Endothelial cell of umbilical vein (primary cell): ENCODE measurements around the gene PDAP1. TPM values are rescaled to one million over a fixed set of nuclear protein-coding genes. Genes with fewer than 3 reads are reported as not detected.

Experiments
- BruUV-seq: library from RNA; stranded (reverse); fragments of 400-500 nt; replicated peaks from 2 replicates; lab custom pipeline; 2021; lab: Mats Ljungman, UMichigan
- CTCF ChIA-PET: fragments of 300-600, 350-600 bp; sonication (Branson Sonifier 250); formaldehyde crosslinking; loops from one replicate; lab custom pipeline; 2021; ENCODE audit warnings: antibody characterized with exemption, inconsistent platforms; lab: Charles Lee
- POLR2A ChIA-PET: fragments of 300-600, 350-600 bp; sonication (Branson Sonifier 250); formaldehyde crosslinking; loops from one replicate; lab custom pipeline; 2021; ENCODE audit warnings: antibody characterized with exemption, inconsistent platforms; lab: Charles Lee
- DNase-seq: peaks from one replicate; pipeline ENCODE4 v3.0.0-alpha.2; 2011; ENCODE audit warnings: low read depth, low spot score
- FAIRE-seq: peaks from 2 replicates; lab custom pipeline; 2011; peaks lifted over from hg19 to GRCh38; lab: Jason Lieb, UNC
- H2AFZ ChIP-seq: 2 replicates; pipeline ENCODE4 v1.6.0; 2012; ENCODE audit warnings: low read depth, low read length, control low read depth, inconsistent platforms
- H3K27ac ChIP-seq: 2 replicates; pipeline ENCODE4 v1.5.1; 2011; ENCODE audit warnings: low read depth, mild to moderate bottlenecking, control low read depth, low read length, moderate library complexity; ENCODE audit not compliant: insufficient read depth
- H3K27me3 ChIP-seq, 2 experiments: 2 replicates each; pipeline versions ENCODE4 v1.6.0 to v1.6.1; 2011; ENCODE audit warnings: low read length in 2 of 2, mixed read lengths in 1 of 2; ENCODE audit not compliant: control insufficient read depth in 2 of 2, insufficient read depth in 2 of 2
- H3K36me3 ChIP-seq, 2 experiments: 2 replicates in 1 of 2; 3 replicates in 1 of 2; pipeline ENCODE4 v1.5.1; 2011; ENCODE audit warnings: low read length in 2 of 2, mild to moderate bottlenecking in 1 of 2, moderate library complexity in 1 of 2; ENCODE audit not compliant: control insufficient read depth in 2 of 2, insufficient read depth in 2 of 2; ENCODE audit errors: extremely low read depth in 1 of 2
- H3K4me1 ChIP-seq: 3 replicates; pipeline ENCODE4 v1.5.1; 2011; ENCODE audit warnings: mild to moderate bottlenecking, low read length; ENCODE audit not compliant: control insufficient read depth, insufficient read depth; ENCODE audit errors: extremely low read depth
- H3K4me2 ChIP-seq: 2 replicates; pipeline ENCODE4 v1.6.1; 2011; ENCODE audit warnings: low read length, control low read depth, mixed read lengths; ENCODE audit not compliant: insufficient read depth
- H3K4me3 ChIP-seq, 3 experiments: fragments of 200-600 bp in 1 of 3; sonication (generic), shearing (Covaris generic) in 1 of 3; replicated peaks in 1 of 3; 2 replicates each; pipeline ENCODE4 v1.5.1; 2011 to 2016; ENCODE audit warnings: control low read depth in 3 of 3, low read length in 3 of 3, mild to moderate bottlenecking in 2 of 3, inconsistent platforms in 1 of 3, low read depth in 1 of 3, moderate library complexity in 1 of 3; ENCODE audit not compliant: insufficient read depth in 1 of 3
- H3K79me2 ChIP-seq: 2 replicates; pipeline ENCODE4 v1.6.0; 2012; ENCODE audit warnings: low read length, inconsistent platforms; ENCODE audit not compliant: control insufficient read depth, insufficient read depth
- H3K9ac ChIP-seq: replicated peaks from 2 replicates; pipeline ENCODE3; 2011; ENCODE audit warnings: low read length, control low read depth; ENCODE audit not compliant: insufficient read depth; ENCODE audit errors: extremely low read depth
- H3K9me1 ChIP-seq: replicated peaks from 3 replicates; pipeline ENCODE4 v1.6.0; 2011; ENCODE audit warnings: mild to moderate bottlenecking, low read length; ENCODE audit not compliant: control insufficient read depth, insufficient read depth; ENCODE audit errors: extremely low read depth
- H3K9me3 ChIP-seq: replicated peaks from 2 replicates; pipeline ENCODE4 v1.5.1; 2012; ENCODE audit warnings: low read length, inconsistent platforms; ENCODE audit not compliant: control insufficient read depth, insufficient read depth
- H4K20me1 ChIP-seq: replicated peaks from 2 replicates; pipeline ENCODE3; 2011; ENCODE audit warnings: mild to moderate bottlenecking, low read length; ENCODE audit not compliant: control insufficient read depth, insufficient read depth; ENCODE audit errors: extremely low read depth
- EZH2 ChIP-seq: IDR thresholded peaks from 2 replicates; pipeline ENCODE4 v1.6.1; 2012; ENCODE audit warnings: borderline replicate concordance, low read depth, mild to moderate bottlenecking, moderate library complexity, low read length, inconsistent platforms; ENCODE audit not compliant: severe bottlenecking
- FOS ChIP-seq: IDR thresholded peaks from 2 replicates; pipeline ENCODE4 v1.6.1; 2011; ENCODE audit warnings: mild to moderate bottlenecking, low read length, moderate library complexity, borderline replicate concordance; ENCODE audit not compliant: insufficient read depth
- GATA2 ChIP-seq: IDR thresholded peaks from 2 replicates; pipeline ENCODE4 v1.7.0; 2011; ENCODE audit warnings: low read depth, mild to moderate bottlenecking, moderate library complexity, mixed read lengths, low read length; ENCODE audit not compliant: insufficient read length, insufficient read depth
- JUN ChIP-seq: IDR thresholded peaks from 2 replicates; pipeline ENCODE4 v1.6.1; 2011; ENCODE audit warnings: borderline replicate concordance, low read depth; ENCODE audit not compliant: insufficient read length, insufficient read depth
- MAX ChIP-seq: IDR thresholded peaks from 2 replicates; pipeline ENCODE4 v1.6.1; 2011; ENCODE audit not compliant: insufficient read depth, insufficient read length
- MYC ChIP-seq: IDR thresholded peaks from one replicate; pipeline ENCODE4 v1.6.1; 2011; ENCODE audit warnings: mild to moderate bottlenecking, low read depth, low read length
- POLR2A ChIP-seq: IDR thresholded peaks from 2 replicates; pipeline ENCODE4 v1.6.1; 2012; ENCODE audit warnings: low read depth, mild to moderate bottlenecking, control low read depth, low read length
- POLR2AphosphoS5 ChIP-seq: IDR thresholded peaks from 2 replicates; pipeline ENCODE4 v1.6.1; 2012; ENCODE audit warnings: low read depth, mild to moderate bottlenecking, control low read depth, low read length, moderate library complexity; ENCODE audit not compliant: insufficient read depth
- dilution Hi-C: fragments of 300-500 bp; cut with MboI; formaldehyde crosslinking; loops from one replicate; pipeline ENCODE4 v1.15.0; 2019; ENCODE audit warnings: low sequenced_read_pairs; ENCODE audit not compliant: extremely low pct_ligation_motif_present
- intact Hi-C: fragments of 100-400 bp; cut with micrococcal nuclease; formaldehyde crosslinking; loops from one replicate; pipeline ENCODE4 v1.10.0; 2022
- polyA plus RNA-seq, 4 experiments: library from polyadenylated mRNA; depleted of rRNA in 3 of 4; stranded (reverse) in 3 of 4; unstranded in 1 of 4; fragments of >200 nt; gene quantifications; 2 replicates each; pipeline versions ENCODE4 v1.2.1 to v1.2.3, GENCODE V29; 2011 to 2012; ENCODE audit warnings: missing spikeins in 1 of 4
- total RNA-seq: library from RNA; stranded (reverse); gene quantifications from 2 replicates; pipeline ENCODE4 v1.2.3, GENCODE V29; 2021
- TF ChIP-seq, protein P1 (sequence below), 2 donors: IDR thresholded peaks; 1 replicate in 1 of 2; 2 replicates in 1 of 2; pipeline ENCODE4 v1.5.1; 2011; ENCODE audit warnings: low read length in 2 of 2, mild to moderate bottlenecking in 2 of 2, moderate library complexity in 2 of 2, control low read depth in 1 of 2, inconsistent platforms in 1 of 2, low read depth in 1 of 2; ENCODE audit not compliant: insufficient read depth in 1 of 2; ENCODE audit errors: extremely low read depth in 1 of 2

PDAP1 gene
- total and polyA plus RNA-seq, 2 donors (not counting 3 experiments of a cell fraction or from before 2014, with no cell fraction given) = 32.6 to 150 TPM

DNA sequence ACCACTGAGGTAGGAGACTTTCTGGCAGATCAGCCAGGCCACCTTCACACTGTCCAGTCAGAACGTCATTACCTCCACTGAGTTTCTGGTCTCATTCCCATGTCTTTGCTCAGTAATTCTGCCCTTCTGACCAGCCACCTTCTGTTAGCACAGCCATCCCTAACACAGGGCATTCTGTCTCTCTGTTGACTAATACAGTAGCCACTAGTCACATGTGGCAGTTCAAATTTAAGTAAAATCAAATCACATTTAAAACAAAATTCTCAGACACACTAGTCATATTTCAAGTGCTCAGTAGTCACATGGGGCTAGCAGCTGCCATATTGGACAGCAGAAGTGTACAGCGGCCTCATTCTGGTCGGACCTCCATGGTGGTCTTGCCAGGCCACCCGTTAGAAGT, 37.7 kb upstream of the PDAP1 start:
- dilution Hi-C loops (no loop called here), intact Hi-C loops (no loop called here)
- Histone ChIP-seq H3K4me2 (no peak overlapping the region), H3K79me2 (peaks cover 7% of the 10 kb centered on the region), H3K4me3 (no peak overlapping the region), H3K27ac (no peak overlapping the region), H3K4me1 (no peaks in the 10 kb centered on the region), H3K9me3 (no peaks in the 10 kb centered on the region), H3K9me1 (no peaks in the 10 kb centered on the region), H4K20me1 (no peaks in the 10 kb centered on the region), H3K36me3 (peaks cover 11 to 39% of the 10 kb centered on the region in 2 experiments), H2AFZ (no peak overlapping the region), H3K9ac (no peak overlapping the region), H3K27me3 (no peaks in the 10 kb centered on the region)
- CTCF ChIA-PET = interaction anchor here (0.6 to 1.5 kb wide), 3 partner anchors 10 to 31 kb away, joined by 4 read pairs; no protein-coding TSS in a partner anchor
- FAIRE-seq (no peak), DNase-seq (no peak)
- POLR2A ChIA-PET = no interaction called here
- BruUV-seq = no TSS peak
- TF ChIP-seq MYC = no peak
- no peak for TF ChIP-seq POLR2A
- no peak for TF ChIP-seq EZH2
- no peak for TF ChIP-seq FOS
- TF ChIP-seq MAX = no peak

DNA sequence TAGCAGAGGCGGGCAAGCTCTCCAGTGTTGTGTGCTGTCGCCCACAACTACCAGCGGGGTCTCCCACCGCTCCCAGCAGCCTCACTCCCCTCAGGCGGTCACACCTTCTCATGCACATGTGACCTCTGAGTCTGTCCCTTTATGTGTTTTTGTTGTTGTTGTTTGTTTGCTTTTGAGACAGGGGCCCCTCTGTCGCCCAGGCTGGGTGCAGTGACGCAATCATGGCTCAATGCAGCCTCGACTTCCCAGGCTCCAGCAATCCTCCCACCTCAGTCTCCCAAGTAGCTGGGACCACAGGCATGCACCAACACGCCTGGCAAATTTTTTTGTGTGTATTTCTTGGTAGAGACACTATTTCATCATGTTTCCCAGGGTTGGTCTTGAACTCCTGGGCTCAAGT, 31.8 kb upstream of the PDAP1 start:
- BruUV-seq = no TSS peak
- POLR2A ChIA-PET = no interaction called here
- no peaks in the 10 kb centered on the region for H3K9me3 ChIP-seq
- H3K27me3 ChIP-seq = no peaks in the 10 kb centered on the region
- H3K9me1 ChIP-seq = no peaks in the 10 kb centered on the region
- no peak overlapping the region for H3K9ac ChIP-seq
- H3K36me3 ChIP-seq = peaks cover 5 to 9% of the 10 kb centered on the region in 2 experiments
- H3K27ac ChIP-seq = no peak overlapping the region
- CTCF ChIA-PET = no interaction called here
- TF ChIP-seq, protein P1, sequence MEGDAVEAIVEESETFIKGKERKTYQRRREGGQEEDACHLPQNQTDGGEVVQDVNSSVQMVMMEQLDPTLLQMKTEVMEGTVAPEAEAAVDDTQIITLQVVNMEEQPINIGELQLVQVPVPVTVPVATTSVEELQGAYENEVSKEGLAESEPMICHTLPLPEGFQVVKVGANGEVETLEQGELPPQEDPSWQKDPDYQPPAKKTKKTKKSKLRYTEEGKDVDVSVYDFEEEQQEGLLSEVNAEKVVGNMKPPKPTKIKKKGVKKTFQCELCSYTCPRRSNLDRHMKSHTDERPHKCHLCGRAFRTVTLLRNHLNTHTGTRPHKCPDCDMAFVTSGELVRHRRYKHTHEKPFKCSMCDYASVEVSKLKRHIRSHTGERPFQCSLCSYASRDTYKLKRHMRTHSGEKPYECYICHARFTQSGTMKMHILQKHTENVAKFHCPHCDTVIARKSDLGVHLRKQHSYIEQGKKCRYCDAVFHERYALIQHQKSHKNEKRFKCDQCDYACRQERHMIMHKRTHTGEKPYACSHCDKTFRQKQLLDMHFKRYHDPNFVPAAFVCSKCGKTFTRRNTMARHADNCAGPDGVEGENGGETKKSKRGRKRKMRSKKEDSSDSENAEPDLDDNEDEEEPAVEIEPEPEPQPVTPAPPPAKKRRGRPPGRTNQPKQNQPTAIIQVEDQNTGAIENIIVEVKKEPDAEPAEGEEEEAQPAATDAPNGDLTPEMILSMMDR (IDR thresholded peaks at IDR 0.05; ENCODE audit: extremely low read depth in 1 of 2, insufficient read depth in 1 of 2, low read depth in 1 of 2, low read length in 2 of 2) = no peak
- no peak for TF ChIP-seq JUN
- no peak for TF ChIP-seq MAX
- TF ChIP-seq MYC = no peak
- no peak for TF ChIP-seq POLR2A
- no peak for TF ChIP-seq EZH2
- no peak for TF ChIP-seq GATA2
- TF ChIP-seq FOS = no peak
- no peak for TF ChIP-seq POLR2AphosphoS5
- DNase-seq = no peak
- H3K4me2 ChIP-seq = peak overlapping the region; percentile 83
- H2AFZ ChIP-seq = no peak overlapping the region
- FAIRE-seq = peak; percentile 66
- H4K20me1 ChIP-seq = no peaks in the 10 kb centered on the region
- peaks cover 14% of the 10 kb centered on the region for H3K4me1 ChIP-seq
- dilution Hi-C loops (no loop called here), intact Hi-C loops (no loop called here)
- H3K79me2 ChIP-seq = peaks cover 46% of the 10 kb centered on the region
- peak overlapping the region in 1 of 3 experiments; percentile 88 for H3K4me3 ChIP-seq
